H1 (cell line): ENCODE results near the gene PHACTR1. TPM values are rescaled to one million over a fixed set of nuclear protein-coding genes. Genes with fewer than 3 reads are reported as not detected.

Experiments
- CTBP2 ChIP-seq: IDR thresholded peaks from 2 replicates; pipeline ENCODE4 v1.7.0; 2011; ENCODE audit warnings: borderline replicate concordance, mild to moderate bottlenecking, moderate library complexity, mixed read lengths, low read length; ENCODE audit not compliant: insufficient read depth, insufficient read length
- EGR1 ChIP-seq: IDR thresholded peaks from 2 replicates; pipeline ENCODE4 v1.6.1; 2011; ENCODE audit warnings: low read depth, low read length, borderline replicate concordance
- GTF2F1 ChIP-seq: IDR thresholded peaks from 2 replicates; pipeline ENCODE4 v1.6.1; 2012; ENCODE audit warnings: low read depth, low read length, improper control_type of control experiment, borderline replicate concordance
- POU5F1 ChIP-seq: IDR thresholded peaks from 2 replicates; pipeline ENCODE4 v1.6.1; 2011; ENCODE audit warnings: low read depth, mild to moderate bottlenecking, low read length, moderate library complexity
- RFX5 ChIP-seq: IDR thresholded peaks from 2 replicates; pipeline ENCODE4 v1.6.1; 2011; ENCODE audit warnings: low read depth, low read length, improper control_type of control experiment, borderline replicate concordance
- SAP30 ChIP-seq: fragments of 300-600 bp; sonication (generic); IDR thresholded peaks from 2 replicates; pipeline ENCODE4 v1.7.1; 2012; ENCODE audit warnings: low read length, moderate library complexity, mild to moderate bottlenecking, inconsistent platforms; ENCODE audit not compliant: insufficient read depth, insufficient replicate concordance
- TBP ChIP-seq: IDR thresholded peaks from 2 replicates; pipeline ENCODE4 v1.6.1; 2011; ENCODE audit warnings: low read depth, low read length, improper control_type of control experiment
- polyA plus RNA-seq, 7 experiments: library from polyadenylated mRNA; depleted of rRNA in 3 of 7; stranded (reverse) in 5 of 7; unstranded in 2 of 7; fragments of >200 nt in 5 of 7; fragments of 200-250 nt in 2 of 7; gene quantifications; 1 replicate in 5 of 7; 2 replicates in 1 of 7; 4 replicates in 1 of 7; pipeline versions ENCODE4 v1.2.1 to v1.2.3, GENCODE V29; 2011 to 2013; ENCODE audit warnings: missing spikeins in 2 of 7, mixed read lengths in 2 of 7
- total RNA-seq: library from RNA; stranded (reverse); fragmentation: NEBNext Ultra II Directional; extraction: Animal tissue kit (Norgen Biotek cat#: 25700); gene quantifications from 2 replicates; pipeline ENCODE4 v1.2.1, GENCODE V29; 2021

PHACTR1 gene
- total and polyA plus RNA-seq, 2 of the 8 experiments (the other 6 are each of a cell fraction or from before 2014, with no cell fraction given) = 3.9 to 17.1 TPM

DNA sequence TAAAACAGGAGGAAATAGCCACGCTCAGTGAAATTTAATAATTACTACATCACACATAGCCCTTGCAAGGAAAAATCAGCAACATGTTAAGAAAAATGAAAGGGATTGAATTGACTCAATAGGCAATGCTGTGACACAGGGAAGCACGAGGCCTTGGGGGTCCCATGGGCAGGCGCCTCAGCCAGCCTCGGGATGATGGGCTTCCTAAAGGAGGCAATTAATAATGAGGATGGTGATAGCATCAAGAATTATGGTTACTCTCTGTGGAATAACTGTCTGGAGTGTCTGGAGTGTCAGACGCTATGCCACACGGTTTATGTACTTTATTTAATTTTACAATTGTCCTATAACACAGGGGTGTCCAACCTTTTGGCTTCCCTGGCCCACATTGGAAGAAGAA, 481.6 kb downstream of the PHACTR1 start (continued):
- TF ChIP-seq SAP30 = no peak
- no peak for TF ChIP-seq RFX5
- no peak for TF ChIP-seq CTBP2
- no peak for TF ChIP-seq EGR1
- no peak for TF ChIP-seq TBP
- TF ChIP-seq GTF2F1 = no peak
- TF ChIP-seq POU5F1 = no peak
- TF ChIP-seq, all 59 proteins: peak for 0
